ENCODE data around the gene LRCH3.

The LRCH3 gene

GRCh38 chr3:197810901-197811300 is 19.8 kb downstream of the LRCH3 start:
- Histone ChIP-seq H4K20me1 (ENCODE audit: insufficient read depth) (no peaks in the 10 kb centered on the region), H3K36me3 (ENCODE audit: insufficient read depth) (no peaks in the 10 kb centered on the region), H3K4me2 (no peak overlapping the region), H3K4me1 (ENCODE audit: low read depth, poor library complexity, severe bottlenecking) (peaks cover 18% of the 10 kb centered on the region), H3K79me2 (ENCODE audit: insufficient read depth, low read depth) (peaks cover 8% of the 10 kb centered on the region), H3K9ac (no peak overlapping the region), H3K27ac (no peak overlapping the region), H2AFZ (ENCODE audit: low read depth) (no peak overlapping the region), H3K27me3 (ENCODE audit: insufficient read depth, low read depth) (no peaks in the 10 kb centered on the region), H3K4me3 (IDR thresholded peaks at IDR 0.05; ENCODE audit: insufficient read depth, low read depth, low read length) (no peak overlapping the region)
- no peak for TF ChIP-seq CTCF (conservative IDR thresholded peaks at IDR 0.05; ENCODE audit: low read depth, low read length)

- no peak for TF ChIP-seq CTCF (conservative IDR thresholded peaks at IDR 0.05; ENCODE audit: low read depth, low read length)
- Histone ChIP-seq H3K27ac (no peak overlapping the region), H3K79me2 (ENCODE audit: insufficient read depth, low read depth) (peaks cover 8% of the 10 kb centered on the region), H4K20me1 (ENCODE audit: insufficient read depth) (no peaks in the 10 kb centered on the region), H3K36me3 (ENCODE audit: insufficient read depth) (no peaks in the 10 kb centered on the region), H3K4me3 (IDR thresholded peaks at IDR 0.05; ENCODE audit: insufficient read depth, low read depth, low read length) (no peak overlapping the region), H3K4me2 (no peak overlapping the region), H3K9ac (no peak overlapping the region), H3K27me3 (ENCODE audit: insufficient read depth, low read depth) (no peaks in the 10 kb centered on the region), H2AFZ (ENCODE audit: low read depth) (no peak overlapping the region), H3K4me1 (ENCODE audit: low read depth, poor library complexity, severe bottlenecking) (peaks cover 18% of the 10 kb centered on the region)
Observed at GRCh38 chr3:197811343-197811742, 20.3 kb downstream of the LRCH3 start.

GRCh38 chr3:197814372-197814771 is 23.3 kb downstream of the LRCH3 start:
- Histone ChIP-seq H3K36me3 (ENCODE audit: insufficient read depth) (no peaks in the 10 kb centered on the region), H3K4me3 (IDR thresholded peaks at IDR 0.05; ENCODE audit: insufficient read depth, low read depth, low read length) (no peak overlapping the region), H3K27ac (no peak overlapping the region), H2AFZ (ENCODE audit: low read depth) (no peak overlapping the region), H3K9ac (no peak overlapping the region), H3K4me2 (no peak overlapping the region), H4K20me1 (ENCODE audit: insufficient read depth) (no peaks in the 10 kb centered on the region), H3K4me1 (ENCODE audit: low read depth, poor library complexity, severe bottlenecking) (peaks cover 12% of the 10 kb centered on the region), H3K27me3 (ENCODE audit: insufficient read depth, low read depth) (no peaks in the 10 kb centered on the region), H3K79me2 (ENCODE audit: insufficient read depth, low read depth) (peaks cover 8% of the 10 kb centered on the region)
- no peak for TF ChIP-seq CTCF (conservative IDR thresholded peaks at IDR 0.05; ENCODE audit: low read depth, low read length)

GRCh38 chr3:197820550-197821335 is 29.7 kb downstream of the LRCH3 start:
- Histone ChIP-seq H4K20me1 (ENCODE audit: insufficient read depth) (no peaks in the 10 kb centered on the region), H2AFZ (ENCODE audit: low read depth) (no peak overlapping the region), H3K4me1 (ENCODE audit: low read depth, poor library complexity, severe bottlenecking) (no peaks in the 10 kb centered on the region), H3K27me3 (ENCODE audit: insufficient read depth, low read depth) (no peaks in the 10 kb centered on the region), H3K4me2 (no peak overlapping the region), H3K4me3 (IDR thresholded peaks at IDR 0.05; ENCODE audit: insufficient read depth, low read depth, low read length) (no peak overlapping the region), H3K27ac (no peak overlapping the region), H3K36me3 (ENCODE audit: insufficient read depth) (no peaks in the 10 kb centered on the region), H3K79me2 (ENCODE audit: insufficient read depth, low read depth) (no peaks in the 10 kb centered on the region), H3K9ac (no peak overlapping the region)
- no peak for TF ChIP-seq CTCF (conservative IDR thresholded peaks at IDR 0.05; ENCODE audit: low read depth, low read length)

Data from KMS-11 (cell line).